NOMO-1 treated with DMSO at 0.1 percent for 48 hours (cell line): ENCODE measurements around the gene POLL.
A peak's percentile ranks its signal among the peaks of the same experiment; 100 is the strongest.

ENCODE experiments used
- DNase-seq: peaks from one replicate; lab custom pipeline; 2025; ENCODE audit not compliant: unreplicated experiment; lab: John Stamatoyannopoulos, UW

The POLL gene

GRCh38 chr10:101573885-101574753 is 13.9 kb downstream of the POLL start:
- DNase-seq = no peak

GRCh38 chr10:101572785-101573184 is 15.3 kb downstream of the POLL start:
- DNase-seq = no peak

DNA sequence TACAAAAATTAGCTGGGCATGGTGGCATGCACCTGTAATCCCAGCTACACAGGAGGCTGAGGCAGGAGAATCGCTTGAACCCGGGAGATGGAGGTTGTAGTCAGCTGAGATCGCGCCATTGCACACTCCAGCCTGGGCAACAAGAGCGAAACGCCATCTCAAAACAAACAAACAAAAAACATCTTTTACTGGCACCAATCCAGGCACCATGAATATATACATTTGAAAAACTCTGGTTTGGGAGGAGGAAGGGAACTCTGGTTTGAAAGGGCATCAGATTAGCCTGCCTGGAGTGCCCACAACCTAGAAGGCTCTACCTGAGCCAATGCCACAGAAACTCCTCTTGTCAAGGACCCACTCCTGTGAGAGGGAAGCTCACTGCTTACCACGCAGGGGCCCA is 15.9 kb downstream of the POLL start:
- DNase-seq = no peak

DNA sequence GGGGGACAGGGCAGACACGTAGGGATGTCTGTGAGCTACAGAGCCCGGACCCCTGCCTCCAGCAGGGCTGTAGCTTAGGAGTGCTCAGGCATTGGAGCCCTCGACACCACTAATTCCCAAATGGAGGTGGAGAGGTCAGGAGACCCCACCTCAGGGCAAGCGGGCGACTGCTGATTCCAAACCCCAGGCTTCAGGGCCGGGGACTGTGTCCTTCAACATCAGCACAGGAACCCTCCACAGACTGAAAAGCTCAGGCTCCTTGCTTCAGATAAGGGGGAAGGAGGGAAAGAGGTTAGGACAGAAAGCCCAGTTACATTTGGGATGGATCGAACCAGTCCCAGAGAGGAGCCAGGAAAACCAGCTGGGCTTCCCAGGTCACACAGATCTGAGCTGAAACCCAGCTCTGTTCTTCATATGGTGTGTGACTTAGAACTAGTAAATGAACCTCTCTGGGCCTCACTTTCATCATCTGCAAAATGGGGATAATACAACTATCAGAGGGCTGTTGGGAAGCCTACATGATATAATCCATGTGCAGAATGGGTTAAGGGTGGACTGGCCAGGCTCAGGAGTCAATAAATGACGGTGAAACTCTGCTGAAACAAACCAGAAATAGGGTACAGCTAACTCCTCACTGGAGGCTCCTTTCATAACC is 16.7 kb downstream of the POLL start:
- DNase-seq = no peak

DNA sequence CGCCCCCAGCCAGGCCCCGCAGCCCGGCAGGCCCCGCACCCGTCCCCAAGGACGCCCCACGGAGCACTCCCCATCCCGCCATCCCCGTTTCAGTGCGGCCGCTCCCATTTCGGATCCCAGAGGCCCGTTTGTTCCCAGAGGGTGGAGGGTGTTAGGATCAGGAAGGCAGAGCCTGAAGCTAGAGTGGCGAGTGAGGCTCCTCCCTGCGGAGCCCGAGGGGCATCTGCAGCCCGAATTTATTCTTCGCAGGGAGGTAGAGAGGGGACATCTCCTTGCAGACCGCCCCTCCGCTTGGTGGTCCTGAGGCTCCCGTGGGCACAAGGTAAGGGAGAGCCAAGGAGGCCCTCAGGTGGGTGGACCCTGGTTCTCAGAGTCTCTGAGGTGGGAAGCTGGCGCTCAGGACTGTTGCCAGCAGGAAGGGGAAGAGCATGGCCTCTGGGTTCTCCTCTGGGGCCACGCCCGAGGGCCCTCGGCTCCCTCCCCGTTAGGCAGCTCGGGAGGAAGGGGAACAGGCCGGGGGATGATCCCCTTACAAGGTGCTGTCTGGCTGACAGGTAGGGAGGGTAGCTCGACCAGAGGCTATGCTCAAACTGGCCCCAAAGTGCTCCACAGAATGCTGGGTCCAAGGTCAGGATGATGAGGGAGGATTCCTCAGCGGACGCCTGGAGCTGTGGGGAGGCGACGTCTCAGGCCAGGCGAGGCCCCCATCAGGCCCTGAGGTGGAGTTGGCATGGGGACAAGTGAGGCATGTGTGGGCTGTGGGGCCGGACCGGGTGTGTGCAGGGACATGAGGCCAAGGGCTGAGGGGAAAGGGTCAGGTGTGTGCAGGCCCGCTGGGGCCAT is 17.4 kb downstream of the POLL start:
- DNase-seq = peak; percentile 47

DNA sequence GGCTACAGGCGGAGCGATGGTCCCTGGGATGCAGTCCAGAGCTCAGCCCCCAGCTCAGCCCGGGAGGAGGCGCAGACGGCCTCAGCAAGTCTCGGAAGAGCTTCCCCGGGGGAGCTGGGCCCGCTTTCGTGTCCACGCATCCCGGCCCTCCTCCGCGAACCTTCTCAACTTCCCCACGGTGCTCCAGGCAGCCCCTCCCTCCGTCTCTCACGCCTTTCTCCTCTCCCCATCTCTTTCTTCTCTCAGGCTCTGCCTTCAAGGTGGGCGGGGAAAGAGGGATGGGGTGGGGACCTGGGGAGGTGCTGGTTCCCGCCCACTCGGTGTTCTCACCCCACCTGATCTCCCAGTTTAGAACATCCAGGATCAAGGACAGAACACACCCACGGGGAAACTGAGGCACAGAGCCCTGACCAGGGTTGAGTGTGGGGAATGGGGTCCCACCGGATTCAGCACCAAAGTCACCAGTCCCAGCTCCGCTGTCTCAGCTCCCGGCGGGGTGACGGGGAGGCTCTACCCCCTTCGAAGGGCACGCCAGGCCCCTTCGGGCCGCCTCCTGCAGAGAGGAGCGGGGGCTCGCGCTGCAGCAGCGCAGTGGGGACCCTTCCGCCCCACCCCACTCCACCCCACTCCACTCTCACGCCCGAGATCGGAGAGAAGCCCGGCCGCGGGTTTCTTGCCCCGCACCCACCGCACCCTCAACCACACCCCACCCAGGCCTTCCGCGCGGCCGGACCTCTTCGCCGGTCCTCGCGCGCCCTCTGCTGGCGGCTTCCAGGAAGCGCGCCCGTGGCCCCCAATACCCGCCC is 18.2 kb downstream of the POLL start:
- peak; percentile 70 for DNase-seq

DNA sequence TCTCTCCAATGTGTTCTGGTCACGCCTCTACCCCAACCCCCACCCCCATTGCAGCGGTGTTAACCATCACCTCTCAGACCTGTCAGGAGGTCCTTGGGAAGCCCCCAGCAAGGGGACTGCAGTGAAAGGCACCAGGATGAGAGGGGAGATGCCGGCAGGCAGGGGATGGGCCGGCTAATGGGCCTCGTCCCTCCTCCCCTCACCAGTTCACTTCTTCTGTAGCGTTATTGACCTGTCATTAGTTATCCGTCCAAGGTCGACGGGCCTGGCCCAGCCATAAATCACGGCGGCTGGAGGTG is 18.8 kb downstream of the POLL start:
- no peak for DNase-seq

DNA sequence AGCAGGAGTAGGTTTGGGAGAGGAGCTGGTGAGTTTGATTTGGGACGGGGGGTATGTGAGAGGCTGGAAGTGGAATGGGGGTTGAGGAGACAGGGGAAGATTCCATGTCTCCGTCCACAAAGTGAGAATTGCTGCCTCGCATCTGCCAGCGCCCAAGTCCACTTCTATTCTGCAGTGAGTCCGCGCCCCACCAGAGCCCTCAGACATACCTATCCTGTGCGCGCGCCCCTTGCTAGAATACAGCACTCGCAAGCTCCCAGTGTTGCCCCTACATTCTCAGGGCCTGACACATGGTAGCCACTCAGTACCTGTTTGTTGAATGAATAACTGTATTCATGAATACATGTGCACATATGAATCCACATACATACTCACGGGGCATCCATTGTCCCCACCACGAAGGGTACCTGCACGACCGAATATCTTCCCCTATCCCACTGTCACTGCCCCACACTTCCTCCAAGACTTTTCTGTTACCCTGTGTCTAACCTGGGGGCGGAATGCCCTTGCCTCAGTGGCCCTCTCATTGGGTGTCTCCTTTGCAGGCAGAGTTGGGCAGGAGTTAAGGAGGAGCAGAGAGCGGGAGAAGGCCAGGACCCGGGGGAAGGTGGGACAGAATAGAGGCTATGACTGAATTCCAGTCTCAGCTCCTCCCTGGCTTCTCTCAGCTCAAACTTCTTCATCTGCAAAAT is 19.9 kb downstream of the POLL start:
- DNase-seq = no peak

DNA sequence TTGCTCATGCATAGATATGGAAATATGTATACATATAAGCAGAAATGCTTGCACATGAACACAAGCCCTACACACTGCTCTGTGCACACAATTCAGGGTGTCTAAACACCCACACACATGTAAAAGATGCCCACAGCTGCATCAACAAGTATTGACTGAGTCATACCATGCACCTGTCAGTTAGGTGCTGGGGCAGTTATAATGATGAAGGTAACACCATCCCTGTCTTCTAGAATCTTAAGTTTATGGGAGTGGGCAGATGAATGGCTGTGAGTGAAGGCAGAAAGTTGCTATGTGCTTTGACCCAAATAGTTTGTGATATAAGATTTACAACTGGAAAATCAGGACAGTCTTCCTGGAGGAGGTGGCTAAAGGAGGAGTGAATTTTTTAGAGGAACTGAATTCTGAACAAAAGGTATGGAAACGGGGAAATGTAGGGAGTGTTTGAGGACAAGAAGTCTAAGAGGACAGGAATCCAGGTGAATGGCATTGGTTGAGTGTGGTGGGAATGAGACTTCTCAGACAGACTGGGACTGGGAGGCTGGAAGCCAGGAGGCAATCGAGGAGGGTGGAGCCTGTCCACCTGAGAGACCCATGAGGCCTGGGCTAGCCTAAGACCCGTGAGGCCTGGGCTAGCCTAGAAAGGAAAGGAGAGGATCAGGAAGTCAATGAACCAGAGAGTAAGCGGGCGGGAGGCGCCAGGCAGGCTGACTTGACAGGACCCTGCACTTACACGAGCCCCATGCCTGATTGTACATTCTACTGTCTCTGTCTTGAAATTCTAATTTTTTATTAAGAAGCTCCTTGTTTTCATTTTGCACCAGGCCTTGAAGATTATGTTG is 20.7 kb downstream of the POLL start:
- no peak for DNase-seq

GRCh38 chr10:101566333-101567164 is 21.5 kb downstream of the POLL start:
- DNase-seq = no peak

DNA sequence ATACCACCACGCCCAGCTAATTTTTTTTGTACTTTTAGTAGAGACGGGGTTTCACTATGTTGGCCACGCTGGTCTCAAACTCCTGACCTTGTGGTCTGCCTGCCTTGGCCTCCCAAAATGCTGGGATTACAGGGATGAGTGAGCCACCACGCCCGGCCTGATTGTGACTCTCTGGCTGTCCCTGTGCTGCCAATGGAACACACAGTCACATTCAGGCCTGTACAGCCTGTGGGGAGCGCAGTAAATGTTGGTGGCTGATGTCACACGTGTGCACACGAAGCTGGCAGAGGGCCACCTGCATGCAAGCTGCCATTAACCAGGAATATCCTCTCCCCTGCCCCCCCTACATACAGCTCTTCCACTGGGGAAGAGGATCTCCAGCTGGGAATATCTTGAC is 22.1 kb downstream of the POLL start:
- no peak for DNase-seq

DNA sequence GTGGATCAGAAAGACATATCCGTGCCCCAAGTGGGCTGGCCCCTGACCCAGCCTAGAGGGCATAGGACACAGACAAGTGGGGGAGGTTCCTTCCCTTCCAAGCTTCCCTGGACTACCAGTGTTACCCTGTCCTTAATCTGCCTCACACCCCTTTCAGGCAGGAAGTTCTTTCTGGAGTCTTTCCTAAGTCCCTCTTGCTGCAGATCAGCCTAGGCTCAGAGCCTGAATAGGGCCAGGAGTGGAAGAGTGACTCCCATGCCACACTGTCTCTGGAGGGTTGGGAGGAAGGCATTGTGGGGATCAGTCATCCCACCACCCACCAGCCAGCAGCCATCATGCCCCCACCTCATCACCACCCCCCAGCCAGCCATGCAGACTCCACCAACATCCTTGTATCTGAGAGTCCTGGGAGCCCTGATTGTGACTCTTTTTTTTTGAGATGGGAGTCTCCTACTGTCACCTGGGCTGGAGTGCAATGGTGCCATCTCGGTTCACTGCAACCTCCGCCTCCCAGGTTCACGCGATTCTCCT is 22.6 kb downstream of the POLL start:
- DNase-seq = no peak

DNA sequence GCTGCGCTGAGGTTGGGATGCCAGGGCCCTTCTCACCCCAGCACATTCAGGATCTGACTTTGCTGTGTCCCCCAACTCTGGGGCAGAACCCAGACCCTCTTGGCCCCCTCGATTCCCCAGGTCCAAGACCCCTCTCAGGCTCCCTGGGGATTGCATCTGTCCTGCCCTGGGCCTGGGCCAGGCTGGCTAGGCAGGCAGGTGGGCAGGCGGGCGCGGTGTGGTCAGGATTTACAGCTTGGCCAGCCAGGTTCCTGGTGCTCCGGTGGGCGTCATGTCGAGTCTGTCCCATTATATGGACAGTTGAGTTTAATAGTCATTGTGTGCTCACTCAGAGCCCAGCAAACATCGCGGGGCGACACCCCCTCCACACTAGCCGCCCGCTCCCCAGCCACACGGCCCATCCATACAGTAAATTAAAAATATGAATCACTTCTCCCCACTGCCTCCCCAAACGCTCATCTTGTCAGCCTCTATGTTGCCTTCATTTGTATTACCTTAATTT is 23.5 kb downstream of the POLL start:
- DNase-seq = no peak

- no peak for DNase-seq
Observed at GRCh38 chr10:101563497-101564040, 24.5 kb downstream of the POLL start.

DNA sequence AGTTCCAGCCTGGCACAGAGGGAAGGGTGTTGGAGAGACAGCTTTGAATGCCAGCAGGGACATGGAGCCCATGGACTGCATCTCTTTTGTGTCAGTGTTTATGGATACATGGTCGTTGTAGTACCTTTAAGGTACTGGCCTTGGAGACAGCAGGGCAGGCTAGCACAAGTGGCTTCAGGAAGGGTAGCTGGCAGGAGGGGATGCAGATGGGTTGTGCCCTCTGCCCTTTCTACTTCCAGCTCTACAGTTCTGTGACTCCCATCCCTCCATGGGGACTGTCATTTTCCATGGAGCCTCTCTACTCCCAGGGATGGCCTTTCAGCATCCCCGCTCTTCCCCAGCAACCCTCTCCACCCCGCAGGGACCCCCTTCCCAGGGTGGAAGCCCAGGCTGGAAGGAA is 25.1 kb downstream of the POLL start:
- DNase-seq = no peak

DNA sequence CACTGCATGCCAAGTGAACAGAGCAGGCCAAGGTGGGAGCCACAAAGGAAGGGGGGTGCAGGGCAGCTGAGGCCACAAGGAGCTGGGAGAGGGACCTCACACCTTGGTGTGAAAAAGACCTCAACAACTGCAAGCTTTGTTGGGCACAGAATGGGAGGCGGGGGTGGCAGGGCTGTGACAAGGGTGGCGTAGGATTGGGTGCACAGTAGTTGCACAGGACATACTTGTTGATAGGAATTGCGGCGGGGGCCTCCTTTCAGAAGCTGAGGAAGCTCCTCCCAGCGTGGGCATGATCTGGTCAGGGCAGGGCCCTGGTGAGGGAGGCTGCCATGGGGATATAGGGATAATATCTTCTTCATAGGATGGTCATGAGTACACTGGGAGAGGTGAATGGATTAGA is 25.8 kb downstream of the POLL start:
- DNase-seq = no peak

- no peak for DNase-seq
Observed at GRCh38 chr10:101561068-101561915, 26.8 kb downstream of the POLL start.
